HG02610 (cell line): ENCODE data around the gene TEDC2.

Source experiments
- ATAC-seq: cut with Tn5 transposase; IDR thresholded peaks from one replicate; pipeline ENCODE4 v1.9.1; 2021; ENCODE audit warnings: mild to moderate bottlenecking, moderate library complexity; ENCODE audit not compliant: unreplicated experiment

TEDC2 gene

GRCh38 chr16:2465653-2466415 lies 5.9 kb downstream of the TEDC2 start:
- no peak for ATAC-seq

- ATAC-seq: no peak
These were observed 7.0 kb downstream of the TEDC2 start for GRCh38 chr16:2466667-2467527.

- ATAC-seq: no peak
These were observed 7.8 kb downstream of the TEDC2 start for GRCh38 chr16:2467528-2468232.

- no peak for ATAC-seq
These were observed 8.4 kb downstream of the TEDC2 start for GRCh38 chr16:2468233-2468724.

- peak; percentile 33 for ATAC-seq
These were observed 9.0 kb downstream of the TEDC2 start for GRCh38 chr16:2468725-2469398.

GRCh38 chr16:2469399-2470233 lies 9.7 kb downstream of the TEDC2 start:
- ATAC-seq: no peak

GRCh38 chr16:2470234-2470601 lies 10.3 kb downstream of the TEDC2 start:
- no peak for ATAC-seq

GRCh38 chr16:2470603-2471015 lies 10.7 kb downstream of the TEDC2 start:
- no peak for ATAC-seq

GRCh38 chr16:2471016-2471652 lies 11.2 kb downstream of the TEDC2 start, which contains the start of gene NTN3:
Gene NTN3, plus strand, starts transcription at chr16:2471297. Its CDS starts 405 bp downstream, at chr16:2471702.
- no peak for ATAC-seq

- ATAC-seq: no peak
These were observed 12.0 kb downstream of the TEDC2 start for GRCh38 chr16:2471653-2472487.

- ATAC-seq: no peak
These were observed 12.6 kb downstream of the TEDC2 start for GRCh38 chr16:2472488-2472864.

- no peak for ATAC-seq
These were observed 13.1 kb downstream of the TEDC2 start for GRCh38 chr16:2472885-2473445.

- ATAC-seq: no peak
These were observed 13.6 kb downstream of the TEDC2 start for GRCh38 chr16:2473446-2473926.

GRCh38 chr16:2473999-2474876 lies 14.3 kb downstream of the TEDC2 start:
- no peak for ATAC-seq

GRCh38 chr16:2474877-2475412 lies 15.0 kb downstream of the TEDC2 start, which contains the start of gene TBC1D24:
Gene TBC1D24, plus strand, starts transcription at chr16:2475127. Its CDS starts 21,022 bp downstream, at chr16:2496149.
- ATAC-seq: peak; percentile 54
